CD4-positive, alpha-beta T cell treated with Interleukin-10 for 1 hour (primary cell): Measurements from ENCODE around the gene CSPG4.
"Not testable (repeated sequence)": the region's sequence is repeated elsewhere in the genome, so short reads cannot be mapped to it uniquely, and the experiment has no call there.

Source experiments
- DNase-seq: peaks from one replicate; pipeline ENCODE4 v3.0.0-alpha.2; 2020

The CSPG4 gene

DNA sequence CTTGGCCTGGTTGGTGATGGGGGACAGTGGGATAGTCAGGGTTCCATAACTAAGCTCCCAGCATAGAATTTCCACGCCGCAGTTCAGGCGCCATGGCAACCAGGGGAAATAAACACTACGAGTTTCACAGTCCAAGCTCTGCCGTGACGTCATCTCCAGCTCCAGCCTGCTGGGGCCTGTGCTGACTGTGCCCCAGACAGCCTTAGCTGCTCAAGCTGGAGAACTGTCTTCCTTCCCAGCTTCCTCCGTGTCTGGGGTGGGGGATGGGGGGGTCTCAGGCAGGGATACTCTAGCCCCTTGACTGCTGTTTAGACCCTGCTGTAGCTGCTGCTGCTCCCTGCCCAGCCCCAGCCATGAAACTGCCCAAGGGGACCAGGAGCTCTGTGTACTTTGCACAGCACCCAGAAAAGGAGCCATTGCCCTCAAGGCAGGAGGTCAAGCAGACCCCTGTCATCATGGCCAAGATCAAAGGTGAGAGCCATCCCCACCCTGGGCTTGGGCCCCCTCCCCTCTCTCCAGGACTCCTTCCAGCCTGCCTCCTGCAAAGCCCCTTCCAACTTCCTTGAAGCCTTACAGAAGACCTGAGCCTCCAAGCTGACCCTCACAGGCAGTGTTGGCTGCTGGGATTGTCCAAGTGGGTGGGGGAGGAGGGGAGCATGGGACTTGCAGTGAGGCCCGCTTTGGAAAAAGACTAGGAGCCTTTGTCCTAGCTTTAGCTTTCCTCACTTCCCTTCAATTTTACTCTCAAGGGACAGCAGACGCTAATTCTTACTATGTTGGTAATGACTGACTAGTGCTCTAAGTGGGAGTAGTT is 11.4 kb upstream of the CSPG4 start:
- DNase-seq: peak; percentile 57

- DNase-seq: no peak
These were observed 10.7 kb upstream of the CSPG4 start for GRCh38 chr15:75723171-75723846.

- no peak for DNase-seq
These were observed 9.5 kb upstream of the CSPG4 start for GRCh38 chr15:75721923-75722870.

DNA sequence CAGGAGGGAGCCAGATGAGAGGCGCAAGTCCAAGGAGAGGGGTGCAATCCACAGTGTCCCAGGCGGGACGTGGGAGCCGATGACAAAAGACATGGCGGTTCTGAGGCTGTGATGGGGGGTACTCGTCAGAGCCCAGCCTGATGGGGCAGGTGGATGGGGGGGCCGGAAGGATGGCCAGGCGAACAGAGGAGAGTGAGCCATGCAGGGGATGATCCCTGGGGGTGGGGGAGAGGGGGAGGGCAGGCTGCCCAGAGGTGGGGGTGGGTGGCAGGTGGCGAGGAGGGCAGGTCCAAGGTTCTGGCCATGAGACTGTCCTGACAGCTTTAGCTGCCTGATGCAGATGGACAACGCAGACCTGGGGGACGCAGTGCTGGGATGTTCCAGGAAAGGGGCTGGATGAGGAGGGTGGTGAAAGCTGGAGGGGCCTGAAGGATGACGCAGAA is 8.9 kb upstream of the CSPG4 start:
- DNase-seq: no peak

DNA sequence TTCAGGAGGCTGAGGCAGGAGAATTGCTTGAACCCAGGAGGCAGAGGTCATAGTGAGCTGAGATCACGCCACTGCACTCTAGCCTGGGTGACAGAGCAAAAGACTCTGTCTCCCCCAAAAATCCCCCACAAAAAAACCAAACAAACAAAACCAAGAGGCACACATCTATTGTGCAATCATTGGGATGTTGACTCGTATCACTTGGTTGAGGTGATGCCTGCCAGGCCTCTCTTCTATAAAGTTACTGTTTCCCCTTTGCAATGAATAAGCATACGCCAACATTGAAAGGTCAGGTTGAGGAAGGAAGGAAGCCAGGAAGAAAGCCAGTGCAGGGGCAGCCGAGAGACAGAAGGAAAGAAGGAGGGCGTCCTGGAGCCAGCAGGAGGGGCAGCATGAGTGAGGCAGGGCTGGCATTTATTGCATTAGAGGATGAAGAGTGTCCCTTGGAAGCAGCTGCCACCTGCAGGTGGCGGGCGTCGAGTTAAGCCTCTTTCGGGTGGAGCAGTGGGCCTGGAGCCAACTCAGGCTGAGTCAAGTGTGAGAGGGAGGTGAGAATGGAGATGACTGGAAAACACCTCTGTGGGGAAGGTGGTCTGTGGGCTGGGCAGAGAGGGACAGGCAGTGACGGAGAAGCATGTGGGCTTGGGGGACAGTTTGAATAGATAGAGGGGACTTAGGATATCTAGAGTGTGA is 8.3 kb upstream of the CSPG4 start:
- DNase-seq: peak; percentile 20

GRCh38 chr15:75720297-75720696 is 7.6 kb upstream of the CSPG4 start:
- no peak for DNase-seq

DNA sequence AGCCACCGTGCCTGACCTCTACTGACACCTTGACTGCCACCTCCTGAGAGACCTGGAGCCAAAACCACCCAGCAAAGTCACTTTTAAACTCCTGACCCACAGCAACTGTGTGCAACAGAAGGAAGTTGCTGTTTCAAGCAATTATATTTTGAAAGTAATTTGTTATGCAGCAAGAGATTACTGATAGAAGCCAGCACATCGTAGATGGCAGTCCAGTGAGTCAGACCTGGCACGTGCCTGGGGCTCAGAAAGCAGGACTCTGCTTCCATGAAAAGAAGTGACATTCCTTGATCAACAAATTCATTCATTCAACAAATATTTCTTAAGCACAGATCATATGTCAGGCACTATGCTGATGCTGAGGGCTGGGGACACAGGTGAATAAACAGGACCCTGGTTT is 5.7 kb upstream of the CSPG4 start:
- no peak for DNase-seq

- DNase-seq: not testable (repeated sequence)
These were observed 4.4 kb upstream of the CSPG4 start for GRCh38 chr15:75717001-75717400.

DNA sequence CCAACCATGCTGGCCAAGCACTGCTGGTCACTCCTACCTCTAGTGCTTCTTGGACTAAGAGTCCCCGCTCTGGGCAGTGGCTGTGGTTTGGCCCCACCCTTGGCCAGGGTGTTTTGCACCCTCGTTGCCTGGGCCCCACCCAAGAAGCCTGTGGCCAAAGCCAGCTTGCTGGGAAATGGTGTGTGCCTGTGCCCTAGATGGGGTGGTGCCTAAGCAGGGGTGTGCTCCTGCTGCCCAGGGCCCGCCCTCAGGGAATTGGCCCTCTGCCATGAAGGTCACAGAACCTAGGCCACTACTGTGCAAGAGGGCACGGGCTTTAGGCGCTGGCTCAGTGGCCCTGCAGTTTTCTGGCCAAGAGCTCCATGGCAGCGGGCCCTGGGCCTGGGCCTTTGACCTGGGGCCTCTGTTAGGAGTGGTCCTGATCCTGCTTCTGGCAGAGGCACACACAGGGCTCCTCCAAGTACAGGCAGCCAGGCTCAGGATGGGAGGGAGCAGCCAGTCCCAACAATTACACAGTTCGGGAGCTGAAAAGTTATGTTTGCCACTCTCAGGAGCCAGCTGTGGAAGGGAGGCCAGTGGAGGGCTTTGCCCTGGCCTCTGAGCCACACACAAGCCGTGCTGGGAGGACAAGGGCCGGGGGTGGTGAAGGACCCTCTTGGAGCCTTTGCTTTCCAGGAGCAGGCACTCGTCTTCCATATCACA is 3.8 kb upstream of the CSPG4 start:
- not testable (repeated sequence) for DNase-seq

- not testable (repeated sequence) for DNase-seq
These were observed 2.7 kb upstream of the CSPG4 start for GRCh38 chr15:75715312-75715832.

DNA sequence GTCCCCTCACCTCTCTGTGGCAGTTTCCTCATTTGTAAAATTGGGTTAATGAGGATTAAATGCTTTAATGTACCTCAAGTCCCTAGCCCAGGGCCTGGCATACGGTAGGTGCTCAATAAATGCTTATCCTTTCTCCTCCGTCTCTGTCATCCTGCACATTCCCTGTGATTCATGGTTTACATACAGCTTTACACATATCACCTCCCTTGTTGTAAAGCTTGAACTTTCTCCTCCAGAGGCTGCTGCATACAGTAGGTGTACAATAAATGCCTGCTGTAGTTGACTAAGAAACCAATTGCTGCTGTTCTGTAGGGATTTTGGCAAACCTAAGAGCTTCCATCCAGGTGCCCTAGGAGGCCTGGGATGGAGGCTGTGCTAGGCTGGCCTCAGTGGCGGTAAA is 1.5 kb upstream of the CSPG4 start:
- DNase-seq: no peak

DNA sequence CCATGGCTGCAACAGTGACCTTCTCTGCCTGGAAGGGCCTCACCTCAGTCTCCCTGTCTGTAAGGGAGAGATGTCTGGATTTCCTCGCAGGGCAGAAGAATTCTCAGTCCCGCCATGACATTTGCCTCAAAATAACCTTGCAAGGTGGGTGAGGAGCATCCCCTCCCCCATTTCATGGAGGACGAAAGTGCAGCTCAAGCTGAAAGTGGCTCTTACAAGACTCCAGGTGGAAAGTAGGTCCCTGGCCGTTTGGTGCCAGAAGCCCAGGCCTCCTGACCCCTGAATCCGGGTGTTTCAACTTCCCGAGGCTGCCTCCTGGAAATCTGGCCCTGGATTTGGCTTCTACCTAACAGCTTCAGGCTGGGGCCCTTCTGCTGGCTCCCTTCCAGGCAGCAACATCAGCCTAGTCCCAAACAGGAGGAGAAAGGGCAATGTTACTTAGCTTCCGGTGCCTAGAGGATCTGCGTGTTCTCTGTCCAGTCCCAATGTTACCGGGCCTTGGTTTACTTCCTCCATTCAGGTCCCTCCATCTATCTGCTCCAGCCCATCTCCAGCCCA is 769 bp upstream of the CSPG4 start:
- no peak for DNase-seq

GRCh38 chr15:75711495-75711894 is 1.2 kb downstream of the CSPG4 start:
- not testable (repeated sequence) for DNase-seq

DNA sequence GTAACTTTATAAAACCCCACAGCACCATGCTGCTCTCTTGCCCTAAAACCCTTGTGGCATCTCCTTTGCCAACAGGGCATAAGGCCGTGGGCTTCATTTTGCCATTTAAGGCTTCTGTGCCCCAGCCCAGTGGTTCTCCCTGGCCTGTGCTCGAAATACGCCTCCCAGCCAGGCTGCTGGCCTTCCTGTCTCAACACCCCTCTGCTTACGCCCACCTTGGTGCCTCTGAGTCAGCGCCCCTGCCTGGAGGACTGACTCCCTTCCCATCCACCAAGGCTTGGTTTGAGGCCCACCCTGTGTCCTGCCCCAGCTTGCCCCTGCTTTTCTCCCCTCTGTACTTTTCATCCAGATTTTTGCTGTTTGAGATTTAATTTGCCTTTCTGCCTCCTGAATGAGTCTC is 1.8 kb downstream of the CSPG4 start:
- not testable (repeated sequence) for DNase-seq

- DNase-seq: not testable (repeated sequence)
These were observed 3.2 kb downstream of the CSPG4 start for GRCh38 chr15:75709458-75709857.

DNA sequence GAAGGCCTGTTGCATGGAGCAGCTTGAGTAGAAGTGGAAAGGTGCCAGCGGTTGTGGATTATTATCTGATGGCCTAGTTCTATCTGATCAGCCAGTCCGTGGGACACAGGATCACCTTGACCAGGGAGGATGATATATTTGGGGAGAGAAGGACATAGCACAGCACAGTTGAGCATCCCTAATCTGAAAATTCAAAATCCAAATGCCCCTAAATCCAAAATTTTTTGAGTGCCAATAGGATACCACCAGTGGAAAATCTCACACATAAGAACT is 6.0 kb downstream of the CSPG4 start:
- DNase-seq: no peak

DNA sequence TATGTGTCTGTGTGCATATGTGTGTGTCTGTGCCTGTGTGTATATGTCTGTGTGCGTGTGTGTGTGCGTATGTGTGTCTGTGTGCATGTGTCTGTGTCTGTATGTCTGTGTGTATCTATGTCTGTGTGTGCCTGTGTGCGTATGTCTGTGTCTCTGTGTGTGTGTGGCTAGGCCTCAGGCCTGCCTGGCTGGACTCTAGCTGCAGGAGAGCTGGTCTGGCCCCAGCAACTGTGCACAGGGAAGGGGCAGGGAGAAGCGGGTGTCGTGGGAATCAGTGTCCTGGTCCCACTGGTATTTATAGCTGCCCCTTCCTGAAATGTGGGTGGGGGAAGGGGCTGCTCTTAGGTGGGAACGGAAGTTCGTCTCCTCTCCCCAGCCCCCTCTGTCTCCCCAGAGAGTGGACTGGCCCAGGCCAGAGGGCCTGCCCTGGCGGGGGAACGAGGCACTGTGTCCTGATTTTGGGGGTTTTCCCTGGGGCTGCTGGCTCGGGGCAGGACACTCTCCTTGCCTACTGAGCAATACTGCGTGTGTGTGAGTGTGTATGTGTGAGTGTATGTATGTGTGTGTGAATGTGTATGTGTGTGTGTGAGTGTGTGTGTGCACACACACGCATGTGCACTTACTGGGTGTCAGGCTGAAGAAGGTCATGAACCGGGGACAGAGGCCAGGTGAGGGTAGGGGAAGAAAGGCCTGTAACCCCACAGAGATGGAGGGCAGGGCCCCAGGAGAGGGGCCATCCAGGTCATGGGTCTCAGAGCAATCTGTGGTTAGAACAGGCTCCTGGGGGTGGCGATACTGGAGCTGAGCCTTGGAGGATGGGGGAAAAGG is 6.6 kb downstream of the CSPG4 start:
- no peak for DNase-seq

DNA sequence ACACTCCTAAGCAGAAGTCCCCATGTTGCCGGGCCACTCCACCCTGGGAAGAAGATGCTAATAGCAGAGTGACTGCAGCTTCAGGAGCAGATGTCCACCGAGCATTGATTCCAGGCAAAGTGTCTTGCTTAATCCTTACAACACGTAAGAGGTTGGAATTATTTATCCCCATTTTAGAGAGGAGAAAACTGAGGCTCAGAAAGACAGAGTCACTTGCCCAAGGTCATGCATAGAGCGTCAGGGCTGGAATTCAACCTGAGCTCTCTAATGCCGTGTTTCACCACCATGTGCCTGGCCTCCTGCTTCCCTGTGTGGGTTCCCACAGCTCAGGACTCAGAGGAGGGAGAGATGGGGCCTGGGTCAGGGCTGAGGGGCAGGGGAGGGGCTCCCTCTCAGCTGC is 7.3 kb downstream of the CSPG4 start:
- not testable (repeated sequence) for DNase-seq

DNA sequence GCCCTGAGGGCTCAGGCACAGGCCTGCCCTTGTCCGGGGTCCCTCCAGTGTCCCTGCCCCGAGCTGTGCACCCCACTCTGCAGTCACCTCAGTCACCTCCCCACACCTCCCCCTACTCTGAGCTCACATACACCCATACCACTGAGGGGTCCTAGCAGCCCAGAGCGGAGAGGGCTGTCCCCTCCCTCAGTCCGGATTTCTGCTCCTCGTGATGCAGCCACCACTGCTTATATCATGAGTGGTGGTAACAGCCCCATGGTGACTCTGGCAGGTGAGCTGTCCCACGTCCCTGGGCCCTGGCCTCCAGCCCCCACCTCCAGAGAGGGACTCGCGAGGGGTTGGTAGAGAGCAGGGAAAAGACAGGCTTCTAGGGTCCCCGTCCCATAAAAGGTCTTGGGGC is 8.0 kb downstream of the CSPG4 start:
- no peak for DNase-seq

DNA sequence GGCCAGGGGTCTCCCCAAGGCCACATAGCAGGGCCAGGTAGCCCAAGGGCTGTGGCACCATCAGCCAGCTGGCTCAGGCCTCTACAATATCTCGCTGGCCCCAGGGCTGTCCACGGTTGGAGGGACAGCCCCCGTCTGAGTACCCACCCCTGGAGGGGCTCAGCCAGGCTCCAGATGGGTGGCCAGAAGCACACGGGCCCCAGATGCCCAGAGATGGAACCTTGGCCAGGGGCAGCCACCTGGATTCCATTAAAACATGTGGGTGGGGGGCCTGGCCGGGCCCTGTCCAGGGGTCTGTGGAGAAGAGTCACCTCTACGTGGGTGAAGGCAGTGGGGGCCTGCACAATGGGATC is 8.4 kb downstream of the CSPG4 start:
- DNase-seq: no peak
